GM15510 (cell line): Measurements from ENCODE around the gene DHRS7B.
A peak's percentile ranks its signal among the peaks of the same experiment; 100 is the strongest.

Source experiments
- POLR2A ChIP-seq: IDR thresholded peaks from 3 replicates; pipeline ENCODE4 v1.6.1; 2011; ENCODE audit warnings: borderline replicate concordance; ENCODE audit not compliant: insufficient read length; ENCODE audit errors: extremely low read depth

The DHRS7B gene

DNA sequence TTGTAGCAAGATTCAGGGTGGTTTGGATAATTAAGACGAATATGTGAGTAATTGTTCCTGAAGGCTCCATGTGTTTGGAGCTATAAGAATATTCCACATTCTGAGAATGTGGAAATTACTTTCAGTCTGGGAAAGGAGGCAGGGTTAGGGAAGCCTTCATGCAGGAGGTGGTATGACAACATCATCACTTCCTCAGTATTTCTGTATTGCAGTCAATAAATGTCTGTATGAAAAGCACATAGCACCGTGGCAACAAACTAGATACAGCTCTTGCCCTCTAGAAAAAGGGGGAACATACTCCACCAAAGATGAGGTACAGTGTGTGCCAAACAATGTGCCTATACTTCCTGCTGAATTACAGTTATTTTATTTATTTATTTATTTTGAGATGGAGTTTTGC lies 26.1 kb upstream of the DHRS7B start:
- no peak for TF ChIP-seq POLR2A

- no peak for TF ChIP-seq POLR2A
These were observed 22.2 kb upstream of the DHRS7B start for GRCh38 chr17:21104608-21105007.

GRCh38 chr17:21105064-21105894 lies 21.5 kb upstream of the DHRS7B start:
- no peak for TF ChIP-seq POLR2A

DNA sequence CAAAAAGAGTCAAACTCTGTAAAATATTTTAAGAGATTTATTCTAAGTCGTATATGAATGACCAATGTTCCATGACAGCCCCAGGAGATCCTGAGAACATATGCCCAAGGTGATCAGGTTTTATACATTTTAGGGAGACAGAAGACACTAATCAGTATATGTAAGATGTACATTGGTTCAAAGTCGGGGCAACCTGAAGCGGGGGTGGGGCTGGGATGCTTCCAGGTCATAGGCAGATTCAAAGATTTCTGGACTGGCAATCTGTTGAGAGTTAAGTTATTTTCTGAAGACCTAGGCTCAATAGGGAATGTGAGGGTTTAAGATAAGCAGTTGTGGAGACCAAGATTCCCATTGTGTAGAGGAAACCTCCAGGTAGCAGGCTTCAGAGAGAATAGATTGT lies 20.4 kb upstream of the DHRS7B start:
- TF ChIP-seq POLR2A, result no peak

DNA sequence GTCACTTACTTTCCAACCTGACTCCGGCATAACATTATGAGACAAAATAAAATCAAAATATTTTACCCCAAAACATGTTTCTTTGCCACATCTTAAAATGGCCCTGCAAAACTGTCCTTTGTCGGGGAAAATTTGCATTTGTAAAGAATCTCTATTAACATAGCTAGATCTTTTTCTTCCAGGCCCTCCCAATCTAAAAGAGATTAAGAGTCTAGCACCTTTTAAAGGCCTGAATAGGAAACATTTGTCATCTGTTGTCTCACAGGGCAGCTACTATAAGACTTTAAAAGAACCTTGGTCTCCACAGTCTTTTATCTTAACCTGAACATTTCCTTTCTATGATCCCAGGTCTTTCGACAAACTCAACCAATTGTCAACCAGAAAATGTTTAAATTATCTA lies 18.1 kb upstream of the DHRS7B start:
- no peak for TF ChIP-seq POLR2A

GRCh38 chr17:21113049-21113690 lies 13.6 kb upstream of the DHRS7B start:
- no peak for TF ChIP-seq POLR2A

DNA sequence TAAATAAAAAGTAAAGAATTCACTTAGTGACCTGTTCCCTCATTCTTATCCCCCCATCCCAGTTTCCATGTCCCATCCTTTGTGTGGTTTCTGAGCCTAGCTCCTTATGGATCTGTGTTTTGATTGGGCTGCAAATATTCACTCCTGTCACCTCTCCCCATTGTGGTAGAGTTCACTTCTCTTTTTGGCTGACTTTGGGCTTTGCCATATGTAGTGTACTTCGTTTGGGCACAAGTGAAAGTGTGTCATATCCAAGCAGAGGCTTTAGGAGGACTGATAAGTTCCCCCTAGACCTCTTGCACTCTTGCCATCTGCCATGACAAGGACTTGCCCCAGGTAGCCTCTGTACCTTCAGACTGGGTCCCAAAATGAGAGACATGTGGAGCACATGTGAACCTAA lies 13.0 kb upstream of the DHRS7B start:
- no peak for TF ChIP-seq POLR2A

DNA sequence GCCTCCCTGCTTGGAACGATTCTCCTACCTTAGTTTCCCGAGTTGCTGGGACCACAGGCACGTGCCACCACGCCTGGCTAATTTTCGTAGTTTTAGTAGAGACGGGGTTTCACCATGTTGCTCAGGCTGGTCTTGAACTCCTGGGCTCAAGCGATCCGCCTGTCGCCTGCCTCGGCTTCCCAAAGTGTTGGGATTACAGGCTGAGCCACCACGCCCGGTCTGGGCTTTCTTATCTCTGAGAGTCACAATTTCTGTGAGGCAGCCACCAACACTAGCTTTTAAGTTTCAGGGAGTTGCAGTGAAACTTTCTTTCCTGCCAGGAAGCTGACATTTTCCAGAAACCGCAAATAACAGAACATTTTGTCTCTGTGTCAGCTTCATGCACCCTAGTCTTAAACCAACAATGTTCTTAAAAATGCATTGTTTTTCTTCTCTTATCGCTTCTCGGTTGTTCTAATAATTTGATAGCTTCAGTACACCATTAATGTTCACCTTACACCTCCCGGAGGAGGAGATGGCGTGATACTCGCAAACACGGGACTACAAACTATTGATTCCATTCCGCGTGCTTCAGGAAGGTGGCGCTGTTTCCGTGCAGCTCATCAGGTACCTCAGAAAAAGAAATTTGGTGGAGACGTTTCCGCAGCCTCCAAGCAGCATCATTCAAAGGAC lies 7.4 kb upstream of the DHRS7B start:
- no peak for TF ChIP-seq POLR2A

- TF ChIP-seq POLR2A, result no peak
These were observed 6.9 kb upstream of the DHRS7B start for GRCh38 chr17:21119919-21120249.

DNA sequence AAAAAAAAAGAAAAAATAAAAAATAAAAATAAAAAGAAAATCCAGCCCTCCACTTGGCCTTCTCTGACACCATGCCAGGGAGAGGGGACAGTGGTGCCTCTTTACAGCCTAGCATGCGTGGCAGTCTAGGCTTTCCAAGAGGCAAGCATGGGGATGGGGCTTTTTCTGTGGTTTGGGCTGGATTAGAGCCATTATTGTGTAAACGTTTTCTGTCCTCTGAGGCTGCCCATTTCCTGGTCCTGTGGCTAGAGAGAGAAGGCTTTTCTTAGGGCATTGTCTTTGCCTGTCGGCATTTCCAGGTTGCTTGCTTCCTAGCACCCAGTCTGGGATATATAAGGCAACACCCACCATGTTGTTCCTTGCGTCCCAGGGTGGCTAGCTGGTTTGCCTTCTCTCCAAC lies 2.7 kb upstream of the DHRS7B start:
- TF ChIP-seq POLR2A, result no peak

- no peak for TF ChIP-seq POLR2A
These were observed 902 bp upstream of the DHRS7B start for GRCh38 chr17:21125862-21126261.

GRCh38 chr17:21127509-21128077 lies 829 bp downstream of the DHRS7B start:
- no peak for TF ChIP-seq POLR2A

DNA sequence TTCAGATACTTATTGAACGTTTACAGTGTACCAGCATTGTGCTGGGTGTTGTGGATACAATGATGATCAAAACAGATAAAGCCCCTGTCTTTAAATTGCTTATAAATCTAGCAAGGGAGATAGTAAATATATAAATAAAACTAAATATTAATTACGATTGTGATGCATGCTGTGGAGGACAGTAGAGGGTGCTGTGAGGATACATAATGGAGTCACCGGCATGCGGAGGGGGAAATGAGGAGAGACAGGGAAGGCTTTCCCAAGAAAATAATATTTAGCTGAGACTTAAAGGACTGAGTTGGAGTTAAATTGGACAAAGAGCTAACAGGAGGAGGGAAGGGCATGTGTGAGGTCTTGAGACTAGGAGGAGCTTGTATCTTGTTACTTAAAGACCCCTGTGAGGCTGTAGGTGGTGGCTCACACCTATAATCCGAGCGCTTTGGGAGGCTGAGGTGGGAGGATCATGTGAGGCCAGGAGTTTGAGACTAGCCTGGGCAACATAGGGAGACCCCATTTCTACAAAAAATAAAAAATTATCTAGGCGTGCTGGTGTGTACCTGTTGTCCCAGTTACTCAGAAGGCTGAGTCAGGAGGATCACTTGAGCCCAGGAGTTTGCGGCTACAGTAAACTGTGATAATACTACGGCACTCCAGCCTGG lies 2.4 kb downstream of the DHRS7B start:
- no peak for TF ChIP-seq POLR2A

- TF ChIP-seq POLR2A, result no peak
These were observed 4.4 kb downstream of the DHRS7B start for GRCh38 chr17:21131137-21131536.

- TF ChIP-seq POLR2A, result no peak
These were observed 5.7 kb downstream of the DHRS7B start for GRCh38 chr17:21132428-21132827.

GRCh38 chr17:21134559-21134958 lies 7.8 kb downstream of the DHRS7B start:
- no peak for TF ChIP-seq POLR2A

DNA sequence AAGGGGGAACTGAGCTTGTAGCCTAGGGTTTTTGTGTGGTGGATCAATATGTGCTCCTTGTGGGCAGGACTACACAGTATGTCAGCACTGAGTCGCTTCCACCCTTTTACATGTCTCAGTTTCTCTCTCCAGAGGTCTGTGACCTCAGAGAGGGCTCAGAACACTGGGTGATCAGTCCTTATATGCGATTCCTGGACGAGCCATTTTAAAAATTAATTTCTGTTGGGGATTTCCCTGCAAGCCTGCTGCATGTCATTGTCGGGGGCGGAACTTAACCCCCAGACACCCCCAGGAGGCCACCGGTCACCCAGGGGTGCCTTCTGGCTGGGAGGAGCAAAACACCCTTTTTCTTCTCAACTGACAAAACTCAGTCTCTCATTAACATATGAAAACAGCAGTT lies 14.1 kb downstream of the DHRS7B start:
- TF ChIP-seq POLR2A, result peak; percentile 17
